H9 (cell line): ENCODE data around the gene GOLGA3. TPM values are rescaled to one million over a fixed set of nuclear protein-coding genes. Genes with fewer than 3 reads are reported as not detected.

Experiments used
- DNase-seq: peaks from one replicate; pipeline ENCODE4 v3.0.0-alpha.2; 2017
- H2AFZ ChIP-seq: one replicate; pipeline ENCODE4 v1.6.1; 2013; ENCODE audit warnings: mild to moderate bottlenecking, low read length, control low read depth, moderate library complexity
- H2AK5ac ChIP-seq: 2 replicates; pipeline ENCODE4 v1.6.1; 2013; ENCODE audit warnings: low read length, control low read depth, mixed read lengths; ENCODE audit not compliant: insufficient read length
- H2BK120ac ChIP-seq: one replicate; pipeline ENCODE4 v1.6.1; 2013; ENCODE audit warnings: low read depth, mild to moderate bottlenecking, low read length, control low read depth, inconsistent platforms; ENCODE audit not compliant: poor library complexity, severe bottlenecking
- H2BK12ac ChIP-seq: 2 replicates; pipeline ENCODE4 v1.6.1; 2013; ENCODE audit warnings: low read length, control low read depth, mixed read lengths, low read depth; ENCODE audit not compliant: insufficient read length
- H2BK15ac ChIP-seq: 2 replicates; pipeline ENCODE4 v1.6.1; 2013; ENCODE audit warnings: low read depth, low read length, control low read depth
- H2BK20ac ChIP-seq: one replicate; pipeline ENCODE4 v1.6.1; 2013; ENCODE audit warnings: low read depth, mild to moderate bottlenecking, low read length, control low read depth, inconsistent platforms; ENCODE audit not compliant: poor library complexity, severe bottlenecking
- H2BK5ac ChIP-seq: 2 replicates; pipeline ENCODE4 v1.6.1; 2013; ENCODE audit warnings: low read length, control low read depth, mixed read lengths; ENCODE audit not compliant: insufficient read length
- H3K14ac ChIP-seq: 2 replicates; pipeline ENCODE4 v1.6.1; 2013; ENCODE audit warnings: low read length, control low read depth; ENCODE audit not compliant: insufficient read depth
- H3K18ac ChIP-seq: 2 replicates; pipeline ENCODE4 v1.6.1; 2013; ENCODE audit warnings: low read depth, mild to moderate bottlenecking, mixed read lengths, low read length, control low read depth; ENCODE audit not compliant: insufficient read length
- H3K23ac ChIP-seq: 2 replicates; pipeline ENCODE4 v1.6.1; 2013; ENCODE audit warnings: low read length, control low read depth, mixed read lengths, low read depth; ENCODE audit not compliant: insufficient read length
- H3K23me2 ChIP-seq: 2 replicates; pipeline ENCODE4 v1.6.1; 2013; ENCODE audit warnings: low read depth, mild to moderate bottlenecking, mixed read lengths, low read length, control low read depth; ENCODE audit not compliant: insufficient read length, poor library complexity, severe bottlenecking
- H3K27ac ChIP-seq: 2 replicates; pipeline ENCODE4 v1.5.1; 2013; ENCODE audit warnings: low read length, control low read depth, mixed read lengths, low read depth; ENCODE audit not compliant: insufficient read length
- H3K27me3 ChIP-seq: 2 replicates; pipeline ENCODE4 v1.6.1; 2013; ENCODE audit warnings: low read length, control low read depth, inconsistent platforms; ENCODE audit not compliant: insufficient read depth
- H3K4ac ChIP-seq: 2 replicates; pipeline ENCODE4 v1.6.1; 2013; ENCODE audit warnings: low read depth, mild to moderate bottlenecking, control low read depth, inconsistent platforms, low read length, moderate library complexity
- H3K4me1 ChIP-seq: 2 replicates; pipeline ENCODE4 v1.6.1; 2013; ENCODE audit warnings: low read length, control low read depth, inconsistent platforms; ENCODE audit not compliant: insufficient read depth
- H3K4me2 ChIP-seq: 2 replicates; pipeline ENCODE4 v1.6.1; 2013; ENCODE audit warnings: low read length, control low read depth, mixed read lengths; ENCODE audit not compliant: insufficient read length, insufficient read depth
- H3K56ac ChIP-seq: 2 replicates; pipeline ENCODE4 v1.6.1; 2013; ENCODE audit warnings: low read depth, mild to moderate bottlenecking, mixed read lengths, low read length, control low read depth; ENCODE audit not compliant: insufficient read length
- H3K79me1 ChIP-seq: 2 replicates; pipeline ENCODE4 v1.6.1; 2013; ENCODE audit warnings: low read depth, mild to moderate bottlenecking, moderate library complexity, low read length, control low read depth, inconsistent platforms; ENCODE audit not compliant: insufficient read depth, poor library complexity, severe bottlenecking
- H3K79me2 ChIP-seq: 2 replicates; pipeline ENCODE4 v1.6.1; 2013; ENCODE audit warnings: low read length, control low read depth, inconsistent platforms; ENCODE audit not compliant: insufficient read depth
- H3K9ac ChIP-seq: 2 replicates; pipeline ENCODE4 v1.6.1; 2013; ENCODE audit warnings: low read length, control low read depth, mixed read lengths; ENCODE audit not compliant: insufficient read length; ENCODE audit errors: extremely low read depth
- H3K9me3 ChIP-seq: one replicate; pipeline ENCODE4 v1.6.1; 2013; ENCODE audit warnings: low read depth, low read length, inconsistent platforms; ENCODE audit not compliant: control insufficient read depth
- H3T11ph ChIP-seq: one replicate; pipeline ENCODE4 v1.6.1; 2013; ENCODE audit warnings: mild to moderate bottlenecking, low read length, control low read depth, inconsistent platforms
- H4K20me1 ChIP-seq: one replicate; pipeline ENCODE4 v1.6.1; 2013; ENCODE audit not compliant: control insufficient read depth, insufficient read length, insufficient read depth
- H4K5ac ChIP-seq: 2 replicates; pipeline ENCODE4 v1.6.1; 2013; ENCODE audit warnings: low read depth, mild to moderate bottlenecking, mixed read lengths, low read length, control low read depth; ENCODE audit not compliant: insufficient read length
- H4K8ac ChIP-seq: replicated peaks from 2 replicates; pipeline ENCODE4 v1.6.1; 2013; ENCODE audit warnings: low read length, control low read depth, mixed read lengths, low read depth; ENCODE audit not compliant: insufficient read length
- H4K91ac ChIP-seq: 2 replicates; pipeline ENCODE4 v1.6.1; 2013; ENCODE audit warnings: low read depth, mild to moderate bottlenecking, moderate library complexity, mixed read lengths, low read length, control low read depth; ENCODE audit not compliant: insufficient read length
- H3K27ac Mint-ChIP-seq, 3 experiments: 2 replicates in 2 of 3; 3 replicates in 1 of 3; pipeline ENCODE4 v1.8.0; 2020 to 2021; ENCODE audit warnings: mixed read lengths in 3 of 3, mild to moderate bottlenecking in 1 of 3, moderate library complexity in 1 of 3
- H3K27me3 Mint-ChIP-seq: 2 replicates; pipeline ENCODE4 v1.8.0; 2021; ENCODE audit warnings: low read depth, mild to moderate bottlenecking, moderate library complexity, mixed read lengths
- H3K36me3 Mint-ChIP-seq, 3 experiments: 2 replicates in 2 of 3; 3 replicates in 1 of 3; pipeline ENCODE4 v1.8.0; 2020 to 2021; ENCODE audit warnings: low read depth in 3 of 3, mixed read lengths in 3 of 3; ENCODE audit not compliant: insufficient read depth in 1 of 3
- H3K4me1 Mint-ChIP-seq, 2 experiments: 2 replicates each; pipeline ENCODE4 v1.8.0; 2020; ENCODE audit warnings: mixed read lengths in 2 of 2
- H3K4me3 Mint-ChIP-seq, 2 experiments: 2 replicates in 1 of 2; 3 replicates in 1 of 2; pipeline ENCODE4 v1.8.0; 2020 to 2021; ENCODE audit warnings: mild to moderate bottlenecking in 2 of 2, mixed read lengths in 2 of 2, moderate library complexity in 1 of 2
- H3K9me3 Mint-ChIP-seq, 2 experiments: 2 replicates in 1 of 2; 3 replicates in 1 of 2; pipeline ENCODE4 v1.8.0; 2020; ENCODE audit warnings: mild to moderate bottlenecking in 2 of 2, mixed read lengths in 2 of 2, moderate library complexity in 1 of 2
- WGBS: extraction: QIAGEN DNeasy Blood & Tissue Kit; methylation state at CpG from one replicate; pipeline ENCODE4 v1.1.7; 2013; ENCODE audit warnings: missing lambda C conversion rate, low lambda C conversion rate, mixed read lengths; ENCODE audit not compliant: insufficient read length; ENCODE audit errors: extremely low coverage; 5-methylcytosine and 5-hydroxymethylcytosine counted together
- total RNA-seq: library from RNA; stranded (reverse); gene quantifications from 2 replicates; pipeline ENCODE4 v1.2.1, GENCODE V29; 2021
- TF ChIP-seq, protein P1 (sequence below): fragments of 200-600 bp; sonication (generic); conservative IDR thresholded peaks from 3 replicates; pipeline ENCODE4 v1.8.0; 2021; ENCODE audit warnings: antibody characterized with exemption, mild to moderate bottlenecking

GOLGA3 gene
- total RNA-seq, 1 experiment from 2014 or later, result 40.1 TPM

DNA sequence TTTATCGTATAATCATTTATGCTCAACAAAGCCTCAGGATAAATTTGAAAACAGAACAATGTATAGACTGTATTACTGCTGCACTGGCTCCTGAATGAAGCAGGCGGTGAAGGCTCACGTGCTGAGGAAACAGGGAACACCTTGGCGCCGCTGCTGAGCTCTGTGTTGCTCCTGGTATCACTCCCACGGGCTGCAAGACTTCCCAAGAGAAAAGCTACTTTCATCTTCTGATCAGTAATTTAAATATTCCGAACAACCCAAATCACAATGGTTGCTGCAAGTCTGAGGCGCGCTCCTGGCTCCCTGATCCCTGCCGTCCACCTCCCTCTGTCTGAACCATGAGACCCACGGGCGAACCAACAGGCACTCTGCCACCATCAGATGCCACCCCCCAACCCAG lies 102.3 kb downstream of the GOLGA3 start:
- no peak overlapping the region for H3K27ac Mint-ChIP-seq
- WGBS, result no CpG with 5 or more reads among the region's 12 CpGs
- Histone ChIP-seq H3K56ac (no peak overlapping the region), H2AFZ (no peak overlapping the region), H3K23me2 (no peaks in the 10 kb centered on the region), H4K91ac (no peak overlapping the region), H4K8ac (no peak overlapping the region), H2BK5ac (no peak overlapping the region), H3T11ph (no peak overlapping the region), H2BK12ac (no peak overlapping the region), H4K20me1 (no peaks in the 10 kb centered on the region), H3K27ac (no peak overlapping the region), H2AK5ac (no peak overlapping the region), H3K4me1 (no peaks in the 10 kb centered on the region), H3K27me3 (no peaks in the 10 kb centered on the region), H3K9me3 (no peaks in the 10 kb centered on the region), H3K23ac (no peak overlapping the region), H3K4ac (no peak overlapping the region), H4K5ac (no peak overlapping the region), H3K79me1 (no peaks in the 10 kb centered on the region), H2BK15ac (no peak overlapping the region), H3K14ac (no peak overlapping the region), H3K18ac (no peak overlapping the region), H2BK20ac (no peak overlapping the region), H2BK120ac (no peak overlapping the region), H3K9ac (no peak overlapping the region), H3K4me2 (no peak overlapping the region), H3K79me2 (no peaks in the 10 kb centered on the region)
- H3K36me3 Mint-ChIP-seq, result peaks cover 63 to 96% (median 79%) of the 10 kb centered on the region in 3 experiments
- no peak for DNase-seq
- H3K4me1 Mint-ChIP-seq, result no peaks in the 10 kb centered on the region
- no peak overlapping the region for H3K4me3 Mint-ChIP-seq
- TF ChIP-seq, protein P1, sequence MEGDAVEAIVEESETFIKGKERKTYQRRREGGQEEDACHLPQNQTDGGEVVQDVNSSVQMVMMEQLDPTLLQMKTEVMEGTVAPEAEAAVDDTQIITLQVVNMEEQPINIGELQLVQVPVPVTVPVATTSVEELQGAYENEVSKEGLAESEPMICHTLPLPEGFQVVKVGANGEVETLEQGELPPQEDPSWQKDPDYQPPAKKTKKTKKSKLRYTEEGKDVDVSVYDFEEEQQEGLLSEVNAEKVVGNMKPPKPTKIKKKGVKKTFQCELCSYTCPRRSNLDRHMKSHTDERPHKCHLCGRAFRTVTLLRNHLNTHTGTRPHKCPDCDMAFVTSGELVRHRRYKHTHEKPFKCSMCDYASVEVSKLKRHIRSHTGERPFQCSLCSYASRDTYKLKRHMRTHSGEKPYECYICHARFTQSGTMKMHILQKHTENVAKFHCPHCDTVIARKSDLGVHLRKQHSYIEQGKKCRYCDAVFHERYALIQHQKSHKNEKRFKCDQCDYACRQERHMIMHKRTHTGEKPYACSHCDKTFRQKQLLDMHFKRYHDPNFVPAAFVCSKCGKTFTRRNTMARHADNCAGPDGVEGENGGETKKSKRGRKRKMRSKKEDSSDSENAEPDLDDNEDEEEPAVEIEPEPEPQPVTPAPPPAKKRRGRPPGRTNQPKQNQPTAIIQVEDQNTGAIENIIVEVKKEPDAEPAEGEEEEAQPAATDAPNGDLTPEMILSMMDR, result no peak
- H3K27me3 Mint-ChIP-seq, result no peaks in the 10 kb centered on the region; the same call in 1 of the 2 replicates
- peaks cover 13 to 16% of the 10 kb centered on the region in 2 experiments for H3K9me3 Mint-ChIP-seq
